SK-N-SH (cell line): ENCODE results near the gene XPOT. TPM values are rescaled to one million over a fixed set of nuclear protein-coding genes. Genes with fewer than 3 reads are reported as not detected.

ENCODE experiments used
- CTCF ChIA-PET: fragments of 300-600, 350-600 bp; formaldehyde crosslinking; extraction: SDS; loops from one replicate; lab custom pipeline; 2021; lab: Yijun Ruan, JAX
- POLR2A ChIA-PET: fragments of 350-600 bp; sonication (Branson Sonifier 250); formaldehyde crosslinking; extraction: SDS; loops from one replicate; lab custom pipeline; 2020; ENCODE audit warnings: antibody characterized with exemption, inconsistent platforms; lab: Yijun Ruan, JAX
- DNase-seq: peaks from one replicate; pipeline ENCODE4 v3.0.0; 2012
- H2AFZ ChIP-seq: fragments of 200-600 bp; sonication (generic); 2 replicates; pipeline ENCODE4 v1.8.1; 2016; ENCODE audit warnings: antibody characterized with exemption, mild to moderate bottlenecking, low read depth
- H3F3A ChIP-seq: fragments of 200-600 bp; sonication (generic); replicated peaks from 2 replicates; pipeline ENCODE3; 2016; ENCODE audit warnings: antibody characterized with exemption, mild to moderate bottlenecking; ENCODE audit not compliant: insufficient read depth
- H3K27ac ChIP-seq, 2 experiments: fragments of 200-500 bp in 1 of 2; fragments of 200-600 bp in 1 of 2; sonication (Bioruptor generic) in 1 of 2; sonication (generic), shearing (Covaris generic) in 1 of 2; 2 replicates each; pipeline versions ENCODE4 v1.5.1 to v1.6.1; 2014 to 2016; ENCODE audit warnings: low read depth in 2 of 2, inconsistent platforms in 1 of 2, low read length in 1 of 2, mild to moderate bottlenecking in 1 of 2, mixed read lengths in 1 of 2
- H3K27me3 ChIP-seq: fragments of 200-600 bp; sonication (generic), shearing (Covaris generic); 2 replicates; pipeline ENCODE4 v1.6.1; 2016; ENCODE audit warnings: mixed run types; ENCODE audit not compliant: insufficient read depth
- H3K36me3 ChIP-seq, 2 experiments: fragments of 200-500 bp in 1 of 2; fragments of 200-600 bp in 1 of 2; sonication (Bioruptor generic) in 1 of 2; sonication (generic) in 1 of 2; replicated peaks in 1 of 2; 2 replicates each; pipeline versions ENCODE3 to v1.5.1; 2014 to 2016; ENCODE audit warnings: low read length in 1 of 2, mild to moderate bottlenecking in 1 of 2; ENCODE audit not compliant: insufficient read depth in 2 of 2, control insufficient read depth in 1 of 2
- H3K4me1 ChIP-seq, 2 experiments: fragments of 200-500 bp in 1 of 2; fragments of 200-600 bp in 1 of 2; sonication (Bioruptor generic) in 1 of 2; sonication (generic), shearing (Covaris generic) in 1 of 2; 2 replicates each; pipeline versions ENCODE4 v1.5.1 to v1.6.1; 2014 to 2016; ENCODE audit warnings: low read depth in 1 of 2, low read length in 1 of 2, mixed run types in 1 of 2; ENCODE audit not compliant: insufficient read depth in 2 of 2, control insufficient read depth in 1 of 2
- H3K4me2 ChIP-seq: fragments of 200-600 bp; sonication (generic), shearing (Covaris generic); 2 replicates; pipeline ENCODE4 v1.6.1; 2017; ENCODE audit warnings: mixed run types
- H3K4me3 ChIP-seq, 2 experiments: fragments of 200-500 bp in 1 of 2; fragments of 200-600 bp in 1 of 2; sonication (Bioruptor generic) in 1 of 2; sonication (generic), shearing (Covaris generic) in 1 of 2; 2 replicates each; pipeline versions ENCODE4 v1.5.1 to v1.8.1; 2014 to 2016; ENCODE audit warnings: low read depth in 2 of 2, inconsistent platforms in 1 of 2, low read length in 1 of 2, mild to moderate bottlenecking in 1 of 2, mixed read lengths in 1 of 2, moderate library complexity in 1 of 2
- H3K79me2 ChIP-seq: fragments of 200-600 bp; sonication (generic); 2 replicates; pipeline ENCODE4 v1.8.1; 2017; ENCODE audit warnings: mild to moderate bottlenecking; ENCODE audit not compliant: insufficient read depth
- H3K9ac ChIP-seq: fragments of 200-600 bp; sonication (generic); 2 replicates; pipeline ENCODE4 v1.6.1; 2017; ENCODE audit warnings: mixed run types
- H3K9me2 ChIP-seq: fragments of 200-600 bp; sonication (generic); 2 replicates; pipeline ENCODE4 v1.6.1; 2017; ENCODE audit warnings: mixed run types
- H3K9me3 ChIP-seq: fragments of 200-600 bp; sonication (generic); 2 replicates; pipeline ENCODE4 v1.6.1; 2017; ENCODE audit warnings: mixed run types, mild to moderate bottlenecking, moderate library complexity
- H4K20me1 ChIP-seq: fragments of 200-600 bp; sonication (generic); 2 replicates; pipeline ENCODE4 v1.6.1; 2017; ENCODE audit warnings: mild to moderate bottlenecking, mixed run types; ENCODE audit not compliant: insufficient read depth
- CHD2 ChIP-seq: fragments of 150-350 bp; IDR thresholded peaks from 2 replicates; pipeline ENCODE4 v1.6.1; 2018; ENCODE audit warnings: low read length; ENCODE audit not compliant: partially characterized antibody
- CTCF ChIP-seq: fragments of 200-600 bp; sonication (generic); IDR thresholded peaks from 2 replicates; pipeline ENCODE4 v1.6.1; 2017; ENCODE audit warnings: antibody characterized with exemption, mild to moderate bottlenecking, moderate library complexity
- ELF1 ChIP-seq: IDR thresholded peaks from 2 replicates; pipeline ENCODE4 v1.4.0; 2012
- EP300 ChIP-seq, 2 experiments: IDR thresholded peaks; 2 replicates each; pipeline versions ENCODE4 v1.4.0 to v1.6.1; 2012; ENCODE audit warnings: borderline replicate concordance in 1 of 2, low read depth in 1 of 2, low read length in 1 of 2
- FOSL2 ChIP-seq: IDR thresholded peaks from 2 replicates; pipeline ENCODE4 v1.4.0; 2012; ENCODE audit warnings: low read depth, mild to moderate bottlenecking, moderate library complexity, borderline replicate concordance
- FOXM1 ChIP-seq: IDR thresholded peaks from 2 replicates; pipeline ENCODE4 v1.4.0; 2012; ENCODE audit warnings: low read depth, mild to moderate bottlenecking
- GABPA ChIP-seq: IDR thresholded peaks from 2 replicates; pipeline ENCODE4 v1.4.0; 2012; ENCODE audit warnings: low read depth, mild to moderate bottlenecking
- IRF3 ChIP-seq: fragments of 150-350 bp; IDR thresholded peaks from 2 replicates; pipeline ENCODE4 v1.6.1; 2016; ENCODE audit warnings: mild to moderate bottlenecking, low read depth, low read length
- MXI1 ChIP-seq: IDR thresholded peaks from 2 replicates; pipeline ENCODE4 v1.6.1; 2012; ENCODE audit warnings: mild to moderate bottlenecking, low read depth, low read length, improper control_type of control experiment
- NFIC ChIP-seq: IDR thresholded peaks from 2 replicates; pipeline ENCODE4 v1.4.0; 2012; ENCODE audit warnings: borderline replicate concordance
- NRF1 ChIP-seq: IDR thresholded peaks from 2 replicates; pipeline ENCODE4 v1.6.1; 2012; ENCODE audit warnings: low read depth, mild to moderate bottlenecking, low read length
- PBX3 ChIP-seq: IDR thresholded peaks from 2 replicates; pipeline ENCODE4; 2012
- RFX5 ChIP-seq: IDR thresholded peaks from 2 replicates; pipeline ENCODE4 v1.6.1; 2012; ENCODE audit warnings: mild to moderate bottlenecking, improper control_type of control experiment, low read length
- RXRA ChIP-seq: IDR thresholded peaks from 2 replicates; pipeline ENCODE4 v1.4.0; 2012; ENCODE audit warnings: low read depth, mild to moderate bottlenecking, borderline replicate concordance
- TAF1 ChIP-seq: IDR thresholded peaks from 2 replicates; pipeline ENCODE4 v1.6.1; 2012; ENCODE audit warnings: low read depth, mild to moderate bottlenecking, low read length, moderate library complexity, borderline replicate concordance
- TCF12 ChIP-seq: IDR thresholded peaks from 2 replicates; pipeline ENCODE4 v1.4.0; 2012
- TEAD4 ChIP-seq: IDR thresholded peaks from 2 replicates; pipeline ENCODE4 v1.4.0; 2012; ENCODE audit warnings: mild to moderate bottlenecking, borderline replicate concordance; ENCODE audit not compliant: insufficient read depth
- USF1 ChIP-seq: IDR thresholded peaks from 2 replicates; pipeline ENCODE4 v1.4.0; 2012; ENCODE audit warnings: low read depth, borderline replicate concordance
- YY1 ChIP-seq: IDR thresholded peaks from 2 replicates; pipeline ENCODE4 v1.4.0; 2012; ENCODE audit warnings: low read depth, mild to moderate bottlenecking
- ZBTB33 ChIP-seq: IDR thresholded peaks from 2 replicates; pipeline ENCODE4 v1.4.0; 2012; ENCODE audit warnings: low read depth, borderline replicate concordance
- whole genome bisulfite sequencing: methylation state at CpG from one replicate; pipeline ENCODE4 v1.1.6; 2017; ENCODE audit warnings: low lambda C conversion rate; 5-methylcytosine and 5-hydroxymethylcytosine counted together
- polyA plus RNA-seq, 3 experiments: library from polyadenylated mRNA; depleted of rRNA; stranded (reverse); fragments of >200 nt; gene quantifications; 2 replicates each; pipeline ENCODE4 v1.2.3, GENCODE V29; 2012

Gene XPOT
- polyA plus RNA-seq, 1 of the 3 experiments (the other 2 are of a cell fraction): 25.6 TPM

GRCh38 chr12:64440100-64440499 lies 35.9 kb downstream of the XPOT start:
- POLR2A ChIA-PET: no interaction called here
- Histone ChIP-seq H4K20me1 (no peaks in the 10 kb centered on the region), H3K4me1 (no peaks in the 10 kb centered on the region), H3K9ac (no peak overlapping the region), H2AFZ (no peak overlapping the region), H3K27ac (no peak overlapping the region), H3K79me2 (peaks cover 18% of the 10 kb centered on the region), H3K36me3 (peaks cover 75 to 82% of the 10 kb centered on the region in 2 experiments), H3K4me3 (no peak overlapping the region), H3K4me2 (no peak overlapping the region), H3K9me3 (no peaks in the 10 kb centered on the region), H3K27me3 (no peaks in the 10 kb centered on the region), H3F3A (no peaks in the 10 kb centered on the region), H3K9me2 (no peaks in the 10 kb centered on the region)
- 96% methylated on average over 1 of the region's 1 CpG for WGBS
- DNase-seq: no peak
- no peak for TF ChIP-seq TCF12
- no peak for TF ChIP-seq RXRA
- TF ChIP-seq FOSL2: no peak
- no peak for TF ChIP-seq MXI1
- no peak for TF ChIP-seq USF1
- TF ChIP-seq NRF1: no peak
- TF ChIP-seq ELF1: no peak
- no peak for TF ChIP-seq PBX3
- TF ChIP-seq TAF1: no peak
- TF ChIP-seq CHD2: no peak
- TF ChIP-seq ZBTB33: no peak
- TF ChIP-seq NFIC: no peak
- CTCF ChIA-PET: interaction anchor here (1.3 to 1.9 kb wide), 2 partner anchors 10 to 19 kb away, joined by 3 to 5 read pairs; no protein-coding TSS in a partner anchor

- H3K4me3 ChIP-seq: no peak overlapping the region
- WGBS: 96% methylated on average over 2 of the region's 2 CpGs
- H3K36me3 ChIP-seq: peaks cover 70 to 90% of the 10 kb centered on the region in 2 experiments
- no peaks in the 10 kb centered on the region for H3K4me1 ChIP-seq
- ChIA-PET POLR2A (interaction anchor here (0.7 kb wide), 1 partner anchor 33 kb away, joined by 3 read pairs; no protein-coding TSS in a partner anchor), CTCF (interaction anchor here (1.1 kb wide), 1 partner anchor 20 kb away, joined by 5 read pairs; no protein-coding TSS in a partner anchor)
- H3K9me2 ChIP-seq: no peaks in the 10 kb centered on the region
- DNase-seq: no peak
- H3K79me2 ChIP-seq: peaks cover 8% of the 10 kb centered on the region; the same call in 1 of the 2 replicates
- no peak overlapping the region for H3K4me2 ChIP-seq
- H2AFZ ChIP-seq: no peak overlapping the region
- peaks cover 30% of the 10 kb centered on the region for H3F3A ChIP-seq
- H3K9ac ChIP-seq: no peak overlapping the region
- H3K9me3 ChIP-seq: no peaks in the 10 kb centered on the region
- no peaks in the 10 kb centered on the region for H4K20me1 ChIP-seq
- no peaks in the 10 kb centered on the region for H3K27me3 ChIP-seq
- no peak overlapping the region for H3K27ac ChIP-seq
- TF ChIP-seq TCF12: no peak
- no peak for TF ChIP-seq EP300 (IDR thresholded peaks at IDR 0.05; ENCODE audit: borderline replicate concordance in 1 of 2, low read depth in 1 of 2, low read length in 1 of 2)
- no peak for TF ChIP-seq CTCF
- no peak for TF ChIP-seq PBX3
- TF ChIP-seq IRF3: no peak
- no peak for TF ChIP-seq TEAD4
- no peak for TF ChIP-seq GABPA
- TF ChIP-seq FOSL2: no peak
- no peak for TF ChIP-seq FOXM1
- TF ChIP-seq RFX5: no peak
- TF ChIP-seq CHD2: no peak
- TF ChIP-seq MXI1: no peak
- no peak for TF ChIP-seq YY1
Measured at GRCh38 chr12:64445490-64445889, 41.3 kb downstream of the XPOT start.
